SK-N-SH (cell line): ENCODE data around the gene CPB1.

Experiments used
- JUND ChIP-seq: IDR thresholded peaks from 2 replicates; pipeline ENCODE4 v1.4.0; 2012
- MXI1 ChIP-seq: IDR thresholded peaks from 2 replicates; pipeline ENCODE4 v1.6.1; 2012; ENCODE audit warnings: mild to moderate bottlenecking, low read depth, low read length, improper control_type of control experiment
- POLR2AphosphoS5 ChIP-seq: IDR thresholded peaks from 2 replicates; pipeline ENCODE4 v1.6.1; 2012; ENCODE audit warnings: low read depth, low read length
- RAD21 ChIP-seq: IDR thresholded peaks from 2 replicates; pipeline ENCODE4 v1.6.1; 2012; ENCODE audit warnings: mild to moderate bottlenecking, low read length
- RFX5 ChIP-seq: IDR thresholded peaks from 2 replicates; pipeline ENCODE4 v1.6.1; 2012; ENCODE audit warnings: mild to moderate bottlenecking, improper control_type of control experiment, low read length
- TF ChIP-seq, protein P1 (sequence below): fragments of 200-600 bp; sonication (generic); IDR thresholded peaks from 2 replicates; pipeline ENCODE4 v1.6.1; 2017; ENCODE audit warnings: antibody characterized with exemption, mild to moderate bottlenecking, moderate library complexity

DNA sequence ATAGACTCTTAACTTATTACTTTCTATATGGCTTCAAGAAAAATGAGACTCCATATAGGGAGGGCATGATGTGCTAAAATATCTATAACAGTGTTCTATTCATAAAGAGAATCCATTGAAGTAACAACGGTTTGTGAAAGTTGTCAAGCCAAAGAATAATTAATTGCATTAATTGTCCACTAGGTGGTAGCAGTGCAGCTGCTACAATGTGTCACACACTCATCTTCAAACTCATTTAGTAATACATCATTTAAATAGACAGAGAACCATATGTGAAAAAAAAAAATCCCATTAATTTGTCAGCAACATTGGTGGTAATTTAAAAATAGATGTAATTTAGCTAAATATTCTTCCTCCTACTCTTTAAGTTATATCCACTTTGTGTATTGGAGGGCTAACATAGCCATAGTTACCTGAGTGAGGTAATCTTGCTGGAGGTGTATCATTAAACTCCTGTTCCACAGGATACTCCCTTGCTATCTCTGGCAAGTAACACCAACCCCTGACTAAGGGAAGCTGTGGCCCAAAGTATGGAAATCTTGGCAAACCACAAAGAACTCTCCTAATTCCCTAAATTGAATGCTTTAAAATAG lies 33.8 kb downstream of the CPB1 start:
- TF ChIP-seq RFX5 (no peak), POLR2AphosphoS5 (no peak), RAD21 (peak; percentile 80), MXI1 (no peak), JUND (no peak)
- TF ChIP-seq, protein P1, sequence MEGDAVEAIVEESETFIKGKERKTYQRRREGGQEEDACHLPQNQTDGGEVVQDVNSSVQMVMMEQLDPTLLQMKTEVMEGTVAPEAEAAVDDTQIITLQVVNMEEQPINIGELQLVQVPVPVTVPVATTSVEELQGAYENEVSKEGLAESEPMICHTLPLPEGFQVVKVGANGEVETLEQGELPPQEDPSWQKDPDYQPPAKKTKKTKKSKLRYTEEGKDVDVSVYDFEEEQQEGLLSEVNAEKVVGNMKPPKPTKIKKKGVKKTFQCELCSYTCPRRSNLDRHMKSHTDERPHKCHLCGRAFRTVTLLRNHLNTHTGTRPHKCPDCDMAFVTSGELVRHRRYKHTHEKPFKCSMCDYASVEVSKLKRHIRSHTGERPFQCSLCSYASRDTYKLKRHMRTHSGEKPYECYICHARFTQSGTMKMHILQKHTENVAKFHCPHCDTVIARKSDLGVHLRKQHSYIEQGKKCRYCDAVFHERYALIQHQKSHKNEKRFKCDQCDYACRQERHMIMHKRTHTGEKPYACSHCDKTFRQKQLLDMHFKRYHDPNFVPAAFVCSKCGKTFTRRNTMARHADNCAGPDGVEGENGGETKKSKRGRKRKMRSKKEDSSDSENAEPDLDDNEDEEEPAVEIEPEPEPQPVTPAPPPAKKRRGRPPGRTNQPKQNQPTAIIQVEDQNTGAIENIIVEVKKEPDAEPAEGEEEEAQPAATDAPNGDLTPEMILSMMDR: peak; percentile 81
